ENCODE measurements around the gene COPS4.
"Not testable (repeated sequence)": the region's sequence is repeated elsewhere in the genome, so short reads cannot be mapped to it uniquely, and the experiment has no call there.

Gene COPS4

DNA sequence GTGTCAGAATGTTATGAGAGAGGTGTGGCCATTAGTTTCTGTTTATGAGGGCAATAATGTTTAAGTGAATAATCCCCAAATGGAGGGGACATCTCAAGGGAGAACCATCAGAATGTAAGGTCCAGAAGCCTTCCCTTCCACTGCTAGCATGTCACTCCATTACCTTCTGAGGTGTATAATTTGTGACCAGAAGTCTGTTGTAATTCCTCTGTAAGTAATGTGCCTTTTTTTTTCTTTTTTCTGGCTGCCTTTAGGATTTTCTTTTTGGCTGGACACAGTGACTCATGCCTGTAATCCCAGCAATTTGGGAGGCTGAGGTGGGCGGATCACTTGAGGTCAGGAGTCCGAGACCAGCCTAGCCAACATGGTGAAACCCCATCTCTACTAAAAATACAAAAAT is 10.8 kb upstream of the COPS4 start:
- no CpG with 5 or more reads among the region's 2 CpGs for WGBS (ENCODE audit: insufficient coverage, insufficient read length)
- Histone ChIP-seq H3K27me3 (ENCODE audit: control insufficient read depth, insufficient read depth, low read length) (no peaks in the 10 kb centered on the region), H3K9me3 (ENCODE audit: control insufficient read depth, insufficient read depth, low read length) (no peaks in the 10 kb centered on the region), H3K4me3 (ENCODE audit: low read length) (no peak overlapping the region), H3K4me1 (ENCODE audit: control insufficient read depth, insufficient read depth, low read length) (no peaks in the 10 kb centered on the region), H3K27ac (ENCODE audit: low read length) (no peak overlapping the region), H3K36me3 (ENCODE audit: control insufficient read depth, insufficient read depth, low read length) (no peaks in the 10 kb centered on the region)
- no peak for DNase-seq (ENCODE audit: low read depth, low spot score)

GRCh38 chr4:83025563-83025962 is 9.4 kb upstream of the COPS4 start:
- Histone ChIP-seq H3K9me3 (ENCODE audit: control insufficient read depth, insufficient read depth, low read length) (no peaks in the 10 kb centered on the region), H3K4me1 (ENCODE audit: control insufficient read depth, insufficient read depth, low read length) (no peaks in the 10 kb centered on the region), H3K27me3 (ENCODE audit: control insufficient read depth, insufficient read depth, low read length) (no peaks in the 10 kb centered on the region), H3K27ac (ENCODE audit: low read length) (no peak overlapping the region), H3K4me3 (ENCODE audit: low read length) (no peak overlapping the region), H3K36me3 (ENCODE audit: control insufficient read depth, insufficient read depth, low read length) (no peaks in the 10 kb centered on the region)
- DNase-seq (ENCODE audit: low read depth, low spot score): no peak

GRCh38 chr4:83028976-83029375 is 6.0 kb upstream of the COPS4 start:
- Histone ChIP-seq H3K4me3 (ENCODE audit: low read length) (no peak overlapping the region), H3K36me3 (ENCODE audit: control insufficient read depth, insufficient read depth, low read length) (no peaks in the 10 kb centered on the region), H3K27ac (ENCODE audit: low read length) (no peak overlapping the region), H3K9me3 (ENCODE audit: control insufficient read depth, insufficient read depth, low read length) (no peaks in the 10 kb centered on the region), H3K4me1 (ENCODE audit: control insufficient read depth, insufficient read depth, low read length) (no peaks in the 10 kb centered on the region), H3K27me3 (ENCODE audit: control insufficient read depth, insufficient read depth, low read length) (no peaks in the 10 kb centered on the region)
- no peak for DNase-seq (ENCODE audit: low read depth, low spot score)
- no CpG with 5 or more reads among the region's 3 CpGs for WGBS (ENCODE audit: insufficient coverage, insufficient read length)

DNA sequence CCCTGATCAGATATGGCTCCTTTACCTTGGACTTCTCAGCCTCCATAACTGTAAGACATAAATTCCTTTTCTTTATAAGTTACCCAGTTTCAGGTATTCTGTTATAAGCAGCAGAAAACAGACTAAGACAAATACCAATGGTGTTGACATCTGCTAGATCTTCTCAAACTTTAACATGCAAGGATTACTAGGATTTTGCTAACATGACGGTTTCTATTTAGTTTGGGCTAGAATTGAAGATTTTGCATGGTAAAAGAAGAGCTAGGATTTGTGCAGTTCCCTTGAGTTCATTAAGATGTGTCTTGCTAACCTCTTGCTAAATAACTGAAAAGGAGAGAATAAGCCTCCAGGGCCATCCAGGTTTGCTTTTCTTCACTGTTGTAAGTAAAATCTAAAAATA is 5.3 kb upstream of the COPS4 start:
- H3K4me1 ChIP-seq (ENCODE audit: control insufficient read depth, insufficient read depth, low read length): no peaks in the 10 kb centered on the region
- no peak overlapping the region for H3K27ac ChIP-seq (ENCODE audit: low read length)
- no peak for DNase-seq (ENCODE audit: low read depth, low spot score)
- no peaks in the 10 kb centered on the region for H3K9me3 ChIP-seq (ENCODE audit: control insufficient read depth, insufficient read depth, low read length)
- WGBS (ENCODE audit: insufficient coverage, insufficient read length): no CpG with 5 or more reads among the region's 1 CpG
- no peaks in the 10 kb centered on the region for H3K36me3 ChIP-seq (ENCODE audit: control insufficient read depth, insufficient read depth, low read length)
- no peak overlapping the region for H3K4me3 ChIP-seq (ENCODE audit: low read length)
- H3K27me3 ChIP-seq (ENCODE audit: control insufficient read depth, insufficient read depth, low read length): no peaks in the 10 kb centered on the region

- Histone ChIP-seq H3K9me3 (ENCODE audit: control insufficient read depth, insufficient read depth, low read length) (no peaks in the 10 kb centered on the region), H3K36me3 (ENCODE audit: control insufficient read depth, insufficient read depth, low read length) (no peaks in the 10 kb centered on the region), H3K4me1 (ENCODE audit: control insufficient read depth, insufficient read depth, low read length) (no peaks in the 10 kb centered on the region), H3K4me3 (ENCODE audit: low read length) (no peak overlapping the region), H3K27me3 (ENCODE audit: control insufficient read depth, insufficient read depth, low read length) (no peaks in the 10 kb centered on the region), H3K27ac (ENCODE audit: low read length) (no peak overlapping the region)
- DNase-seq (ENCODE audit: low read depth, low spot score): no peak
- WGBS (ENCODE audit: insufficient coverage, insufficient read length): no CpG with 5 or more reads among the region's 5 CpGs
These were observed 2.1 kb downstream of the COPS4 start for GRCh38 chr4:83036991-83037665.

- no peak overlapping the region for H3K4me3 ChIP-seq (ENCODE audit: low read length)
- DNase-seq (ENCODE audit: low read depth, low spot score): no peak
- no peak overlapping the region for H3K27ac ChIP-seq (ENCODE audit: low read length)
- WGBS (ENCODE audit: insufficient coverage, insufficient read length): no CpG with 5 or more reads among the region's 3 CpGs
- H3K27me3 ChIP-seq (ENCODE audit: control insufficient read depth, insufficient read depth, low read length): no peaks in the 10 kb centered on the region
- no peaks in the 10 kb centered on the region for H3K9me3 ChIP-seq (ENCODE audit: control insufficient read depth, insufficient read depth, low read length)
- H3K4me1 ChIP-seq (ENCODE audit: control insufficient read depth, insufficient read depth, low read length): no peaks in the 10 kb centered on the region
- H3K36me3 ChIP-seq (ENCODE audit: control insufficient read depth, insufficient read depth, low read length): no peaks in the 10 kb centered on the region
These were observed 5.3 kb downstream of the COPS4 start for GRCh38 chr4:83040269-83040668.

DNA sequence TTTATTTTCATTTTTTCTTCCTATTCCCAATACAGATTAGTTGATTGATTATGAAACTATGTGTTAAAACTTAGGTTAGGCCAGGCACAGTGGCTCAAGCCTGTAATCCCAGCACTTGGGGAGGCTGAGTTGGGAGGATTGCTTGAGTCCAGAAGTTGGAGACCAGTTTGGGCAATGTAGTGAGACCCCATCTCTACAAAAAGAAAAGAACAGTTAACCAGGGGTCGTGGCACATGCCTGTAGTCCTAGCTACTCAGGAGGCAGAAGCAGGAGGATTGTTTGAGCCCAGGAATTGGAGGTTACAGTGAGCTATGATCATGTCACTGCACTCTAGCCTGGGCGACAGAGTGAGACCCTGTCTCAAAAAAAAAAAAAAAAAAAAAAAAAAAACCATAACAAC is 8.2 kb downstream of the COPS4 start:
- not testable (repeated sequence) for H3K4me3 ChIP-seq (ENCODE audit: low read length); H3K27me3 ChIP-seq (ENCODE audit: control insufficient read depth, insufficient read depth, low read length); DNase-seq (ENCODE audit: low read depth, low spot score); H3K36me3 ChIP-seq (ENCODE audit: control insufficient read depth, insufficient read depth, low read length); H3K27ac ChIP-seq (ENCODE audit: low read length); H3K4me1 ChIP-seq (ENCODE audit: control insufficient read depth, insufficient read depth, low read length); H3K9me3 ChIP-seq (ENCODE audit: control insufficient read depth, insufficient read depth, low read length)
- no CpG with 5 or more reads among the region's 2 CpGs for WGBS (ENCODE audit: insufficient coverage, insufficient read length)

DNA sequence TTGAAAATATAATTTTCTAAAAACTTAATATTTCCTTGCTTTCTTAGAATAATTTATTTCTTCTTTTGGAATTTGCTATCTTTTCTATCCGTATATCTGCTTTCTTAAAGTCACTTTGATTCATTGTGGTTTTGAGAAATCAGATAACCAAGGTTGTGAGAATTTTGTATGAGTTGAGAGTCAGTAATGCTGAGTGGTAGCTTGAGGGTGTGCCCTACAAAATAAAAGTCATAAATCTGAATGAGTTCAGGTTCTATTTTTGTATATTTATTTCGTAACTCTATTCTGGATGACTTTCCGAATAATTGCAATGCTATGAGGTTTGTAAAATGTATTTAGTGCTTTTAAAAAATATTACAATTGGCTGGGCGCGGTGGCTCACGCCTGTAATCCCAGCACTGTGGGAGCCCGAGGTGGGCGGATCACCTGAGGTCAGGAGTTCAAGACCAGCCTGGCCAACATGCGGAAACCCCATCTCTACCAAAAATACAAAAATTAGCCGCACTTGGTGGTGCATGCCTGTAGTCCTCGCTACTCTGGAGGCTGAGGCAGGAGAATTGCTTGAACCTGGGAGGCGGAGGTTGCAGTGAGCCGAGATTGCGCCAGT is 8.9 kb downstream of the COPS4 start:
- Histone ChIP-seq H3K27ac (ENCODE audit: low read length) (no peak overlapping the region), H3K4me1 (ENCODE audit: control insufficient read depth, insufficient read depth, low read length) (no peaks in the 10 kb centered on the region), H3K36me3 (ENCODE audit: control insufficient read depth, insufficient read depth, low read length) (no peaks in the 10 kb centered on the region), H3K4me3 (ENCODE audit: low read length) (no peak overlapping the region), H3K27me3 (ENCODE audit: control insufficient read depth, insufficient read depth, low read length) (no peaks in the 10 kb centered on the region), H3K9me3 (ENCODE audit: control insufficient read depth, insufficient read depth, low read length) (no peaks in the 10 kb centered on the region)
- no peak for DNase-seq (ENCODE audit: low read depth, low spot score)
- no CpG with 5 or more reads among the region's 14 CpGs for WGBS (ENCODE audit: insufficient coverage, insufficient read length)

GRCh38 chr4:83046693-83047473 is 11.9 kb downstream of the COPS4 start:
- no CpG with 5 or more reads among the region's 8 CpGs for WGBS (ENCODE audit: insufficient coverage, insufficient read length)
- H3K36me3 ChIP-seq (ENCODE audit: control insufficient read depth, insufficient read depth, low read length): no peaks in the 10 kb centered on the region
- DNase-seq (ENCODE audit: low read depth, low spot score): no peak

DNA sequence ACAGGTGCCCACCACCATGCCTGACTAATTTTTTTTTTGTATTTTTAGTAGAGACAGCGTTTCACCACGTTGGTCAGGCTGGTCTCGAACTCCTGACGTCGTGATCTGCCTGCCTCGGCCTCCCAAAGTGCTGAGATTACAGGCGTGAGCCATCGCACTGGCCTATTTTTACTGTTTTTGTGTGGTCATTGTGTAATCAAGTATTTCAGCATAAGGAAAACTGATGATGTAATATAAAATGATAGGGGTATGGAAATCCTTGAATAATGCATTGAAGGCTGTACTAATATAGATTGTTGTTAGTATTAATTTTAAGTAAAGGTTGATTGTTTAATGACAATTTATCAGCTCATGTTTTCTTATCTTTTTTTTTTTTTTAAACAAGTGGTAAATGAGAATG is 13.8 kb downstream of the COPS4 start:
- not testable (repeated sequence) for H3K4me1 ChIP-seq (ENCODE audit: control insufficient read depth, insufficient read depth, low read length); DNase-seq (ENCODE audit: low read depth, low spot score); H3K27ac ChIP-seq (ENCODE audit: low read length); H3K36me3 ChIP-seq (ENCODE audit: control insufficient read depth, insufficient read depth, low read length); H3K27me3 ChIP-seq (ENCODE audit: control insufficient read depth, insufficient read depth, low read length); H3K9me3 ChIP-seq (ENCODE audit: control insufficient read depth, insufficient read depth, low read length); H3K4me3 ChIP-seq (ENCODE audit: low read length)
- no CpG with 5 or more reads among the region's 8 CpGs for WGBS (ENCODE audit: insufficient coverage, insufficient read length)

More at GRCh38 chr4:83046693-83047473, 11.9 kb downstream of the COPS4 start:
- H3K4me3 ChIP-seq (ENCODE audit: low read length): no peak overlapping the region
- H3K27me3 ChIP-seq (ENCODE audit: control insufficient read depth, insufficient read depth, low read length): no peaks in the 10 kb centered on the region
- H3K9me3 ChIP-seq (ENCODE audit: control insufficient read depth, insufficient read depth, low read length): no peaks in the 10 kb centered on the region
- no peak overlapping the region for H3K27ac ChIP-seq (ENCODE audit: low read length)
- H3K4me1 ChIP-seq (ENCODE audit: control insufficient read depth, insufficient read depth, low read length): no peaks in the 10 kb centered on the region
